GM18502 (cell line): ENCODE measurements around the gene HGF.

Experiments
- ATAC-seq: cut with Tn5 transposase; IDR thresholded peaks from one replicate; pipeline ENCODE4 v1.9.1; 2021; ENCODE audit warnings: mild to moderate bottlenecking; ENCODE audit not compliant: unreplicated experiment, poor library complexity

The HGF gene

GRCh38 chr7:81688622-81689411 lies 81.0 kb downstream of the HGF start:
- ATAC-seq = no peak

DNA sequence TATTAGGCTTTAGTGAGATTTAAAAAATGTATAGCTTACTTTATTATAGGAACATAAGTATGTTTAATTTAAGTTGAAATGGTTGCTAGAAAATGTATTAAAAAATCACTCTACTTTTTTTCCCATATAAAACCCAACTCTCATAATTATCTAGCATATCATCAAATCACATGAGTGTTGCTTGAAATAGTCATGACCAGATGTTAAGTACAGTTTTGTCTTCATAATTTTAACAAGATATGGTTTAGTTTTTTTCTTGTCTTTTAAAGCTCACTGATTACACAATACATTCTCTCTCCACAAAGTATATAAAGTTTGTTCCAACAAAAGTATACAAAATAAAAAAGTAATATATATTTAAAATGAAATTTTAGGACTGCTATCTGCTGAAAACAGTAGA lies 82.8 kb downstream of the HGF start:
- no peak for ATAC-seq

GRCh38 chr7:81685270-81685868 lies 84.5 kb downstream of the HGF start:
- no peak for ATAC-seq

- ATAC-seq = peak; percentile 93
These were observed 85.2 kb downstream of the HGF start for GRCh38 chr7:81684514-81685269.

DNA sequence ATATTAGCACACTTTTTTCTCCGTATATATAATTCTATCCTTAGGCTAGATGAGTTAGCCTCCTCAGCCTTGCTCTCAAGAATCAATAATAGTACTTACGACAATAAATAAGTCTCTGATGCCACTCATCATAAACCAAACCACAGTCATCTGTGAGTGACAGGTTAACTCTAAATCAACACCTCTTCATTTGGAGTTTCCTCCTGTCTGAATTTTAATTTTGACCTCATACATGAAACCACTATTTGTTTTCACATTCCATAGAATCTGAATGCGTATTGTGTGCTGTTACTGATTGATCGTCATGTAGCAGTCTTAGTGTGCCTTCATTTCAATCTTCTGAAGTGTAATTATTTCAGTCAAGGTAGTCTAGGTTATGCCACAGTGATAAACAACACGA lies 85.8 kb downstream of the HGF start:
- no peak for ATAC-seq

DNA sequence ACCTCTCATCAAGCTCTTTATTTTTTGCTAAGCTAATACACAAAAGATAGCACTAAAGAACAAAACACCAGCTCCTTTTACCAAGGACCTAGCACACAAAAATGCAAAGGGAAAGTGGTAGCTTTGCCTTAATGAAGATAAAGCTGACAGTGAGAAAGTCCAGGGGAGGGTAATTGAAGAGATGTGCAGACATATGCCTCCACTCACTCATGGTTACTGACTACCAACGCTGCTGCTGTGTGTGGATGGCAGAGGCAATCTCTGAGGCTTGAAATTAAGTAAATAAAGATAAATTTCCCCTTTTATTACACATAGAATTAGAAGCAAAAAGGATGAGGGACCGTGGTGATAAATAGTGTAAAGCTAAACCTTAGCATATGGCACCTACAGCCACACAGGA lies 87.0 kb downstream of the HGF start:
- ATAC-seq = no peak

- ATAC-seq = peak; percentile 38
These were observed 89.7 kb downstream of the HGF start for GRCh38 chr7:81680120-81680519.

GRCh38 chr7:81676813-81677212 lies 93.0 kb downstream of the HGF start:
- ATAC-seq = no peak

GRCh38 chr7:81676105-81676811 lies 93.6 kb downstream of the HGF start:
- ATAC-seq = no peak

DNA sequence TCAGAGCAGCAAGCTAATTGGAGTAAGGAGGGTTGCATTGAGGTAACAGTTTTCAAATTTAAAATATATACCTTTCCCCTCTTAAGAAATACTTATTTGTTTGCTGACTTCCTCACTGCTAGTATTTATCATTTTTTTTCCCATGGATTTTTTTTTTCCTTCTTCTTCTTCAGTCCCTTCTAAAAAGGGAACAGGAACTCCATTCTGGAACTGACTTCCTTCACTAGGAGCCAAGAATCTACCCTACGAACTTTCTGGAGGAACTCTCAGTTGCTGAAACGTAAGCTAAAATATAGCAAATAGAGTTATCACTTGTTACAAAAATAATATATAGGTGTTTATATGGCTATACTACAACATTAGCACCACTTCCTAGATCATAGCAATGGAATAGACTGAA lies 95.4 kb downstream of the HGF start:
- no peak for ATAC-seq

- ATAC-seq = no peak
These were observed 97.0 kb downstream of the HGF start for GRCh38 chr7:81672872-81673271.

DNA sequence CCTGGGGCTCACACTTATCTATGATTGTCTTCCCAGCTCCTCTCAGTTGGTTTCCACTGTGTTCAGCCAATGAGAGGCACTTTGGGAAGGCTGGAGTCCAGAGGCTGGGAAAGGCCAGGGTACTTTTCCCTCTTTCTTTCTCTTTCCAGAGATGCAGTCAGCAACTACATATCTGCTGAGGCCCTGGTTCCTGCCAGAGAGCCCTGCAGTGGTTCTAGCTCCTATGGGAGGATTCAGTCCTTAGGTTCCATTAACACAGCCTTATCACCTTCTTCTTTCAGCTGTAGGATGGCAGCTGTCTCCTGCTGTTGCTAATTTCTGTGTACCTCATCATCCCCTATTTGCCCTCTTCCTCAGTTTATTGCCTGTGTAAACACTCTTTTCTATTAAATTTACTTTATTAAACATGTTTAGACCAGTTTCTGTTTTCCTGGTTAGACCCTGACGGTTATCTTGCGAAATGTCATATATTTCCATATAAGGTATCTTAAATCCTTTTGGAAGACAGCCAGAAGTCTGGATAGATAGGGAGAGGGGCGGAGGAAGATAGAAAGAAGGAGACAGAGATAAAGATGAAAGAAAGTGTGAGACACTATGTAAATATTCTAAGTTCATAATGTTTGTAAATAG lies 100.3 kb downstream of the HGF start:
- ATAC-seq = no peak

- ATAC-seq = no peak
These were observed 103.6 kb downstream of the HGF start for GRCh38 chr7:81666209-81666608.

DNA sequence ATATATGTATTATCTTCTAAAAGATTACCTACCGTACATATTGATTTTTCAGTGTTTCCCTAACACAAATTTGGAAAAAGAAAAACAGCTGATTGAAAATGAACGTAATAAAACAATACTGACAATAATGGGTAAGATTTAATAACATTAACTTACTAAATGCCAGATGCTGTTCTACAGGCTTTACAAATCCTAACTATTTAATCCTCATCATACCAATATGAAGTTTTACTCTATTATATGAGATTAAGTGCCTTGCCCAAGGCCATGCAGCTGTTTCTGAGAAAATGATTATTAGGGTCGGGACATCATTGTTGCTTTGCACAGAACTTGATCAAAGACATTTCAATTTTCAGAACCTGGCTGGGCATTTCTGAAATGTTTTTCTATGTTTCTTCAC lies 104.6 kb downstream of the HGF start:
- no peak for ATAC-seq

DNA sequence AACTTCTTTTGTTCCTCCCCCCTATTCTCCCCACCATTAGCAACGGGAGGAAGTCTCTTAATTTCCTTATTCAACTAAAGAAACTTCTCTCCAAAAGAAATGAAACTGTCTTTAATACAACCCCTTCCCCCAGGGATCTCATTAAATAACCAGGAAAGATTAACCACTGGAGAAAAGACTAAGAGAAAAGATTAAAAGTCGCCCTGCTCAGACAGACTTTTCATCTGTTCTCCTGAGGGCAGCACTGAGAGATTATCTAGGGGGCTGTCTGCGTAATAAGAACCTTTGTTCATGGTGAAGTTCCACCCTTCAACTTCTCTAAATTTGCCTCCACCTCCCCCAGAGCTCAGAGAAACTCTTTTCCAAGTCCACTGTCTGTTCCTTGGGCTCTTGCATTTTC lies 105.5 kb downstream of the HGF start:
- no peak for ATAC-seq

DNA sequence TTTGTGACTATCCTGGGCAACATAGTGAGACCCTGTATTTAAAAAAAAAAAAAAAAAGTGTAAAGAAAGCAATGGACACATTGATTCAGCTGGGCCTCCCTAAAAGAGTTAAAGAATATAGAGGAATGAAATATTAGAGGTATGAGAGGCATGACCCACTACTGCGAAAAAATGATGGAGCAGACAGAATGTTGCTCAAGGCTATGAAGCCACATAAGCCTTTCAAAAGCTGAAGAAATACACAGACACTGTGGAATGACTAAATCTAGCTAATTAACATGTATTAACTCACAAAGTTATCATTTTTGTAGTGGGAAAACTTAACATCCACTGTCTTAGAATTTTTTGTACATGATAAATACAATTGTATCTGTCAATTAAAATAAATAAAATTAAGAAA lies 107.3 kb downstream of the HGF start:
- no peak for ATAC-seq

DNA sequence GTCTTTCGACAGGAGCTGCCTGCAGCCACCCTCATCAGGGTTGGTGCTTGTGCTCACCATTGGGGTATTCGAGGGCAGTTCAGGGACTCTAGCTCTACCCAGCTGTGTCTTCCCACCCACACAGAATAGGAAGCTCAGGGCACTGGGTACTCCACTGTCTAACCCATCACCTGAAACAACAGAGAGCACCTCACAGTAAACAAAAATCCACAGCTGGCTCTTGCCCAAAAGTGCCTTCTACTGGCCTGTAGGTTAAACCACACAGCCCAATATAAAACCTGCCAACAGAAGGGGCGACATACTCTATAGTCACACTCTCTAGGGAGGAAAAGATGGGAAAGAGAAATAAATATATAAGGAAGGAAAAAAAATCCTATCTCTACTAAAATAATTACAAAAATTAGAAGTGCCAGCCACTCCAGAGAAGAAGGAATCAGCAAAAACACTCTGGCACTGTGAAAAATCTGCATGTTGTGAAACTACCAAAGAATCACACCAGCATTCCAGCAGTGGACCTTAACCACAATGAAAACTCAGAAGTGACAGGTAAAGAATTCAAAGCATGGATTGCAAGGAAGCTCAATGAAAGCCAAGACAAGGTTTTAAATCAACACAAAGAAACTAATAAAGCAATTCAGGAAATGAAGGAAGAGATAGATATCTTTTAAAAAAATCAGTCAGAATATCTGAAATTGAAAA lies 110.0 kb downstream of the HGF start:
- no peak for ATAC-seq

GRCh38 chr7:81657551-81657950 lies 112.3 kb downstream of the HGF start:
- ATAC-seq = no peak

DNA sequence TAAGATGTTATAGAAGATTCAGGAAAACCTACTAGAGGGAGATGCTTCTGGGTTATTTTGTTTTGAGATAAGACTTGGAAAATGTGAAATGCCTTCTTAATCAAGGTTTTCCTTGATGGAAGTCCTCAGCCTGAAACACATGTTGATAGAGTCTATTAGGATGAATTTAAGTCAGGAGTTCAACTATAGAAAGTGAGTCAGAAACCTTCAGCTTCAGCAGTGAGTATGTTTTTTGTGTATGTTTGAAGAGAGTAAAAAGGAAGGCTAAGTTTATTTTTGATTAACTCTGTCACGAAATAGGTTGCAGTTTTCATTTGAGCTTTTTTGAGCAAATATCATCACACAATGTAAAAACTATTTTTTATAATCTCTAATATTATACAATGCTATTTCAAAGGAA lies 114.6 kb downstream of the HGF start:
- no peak for ATAC-seq

DNA sequence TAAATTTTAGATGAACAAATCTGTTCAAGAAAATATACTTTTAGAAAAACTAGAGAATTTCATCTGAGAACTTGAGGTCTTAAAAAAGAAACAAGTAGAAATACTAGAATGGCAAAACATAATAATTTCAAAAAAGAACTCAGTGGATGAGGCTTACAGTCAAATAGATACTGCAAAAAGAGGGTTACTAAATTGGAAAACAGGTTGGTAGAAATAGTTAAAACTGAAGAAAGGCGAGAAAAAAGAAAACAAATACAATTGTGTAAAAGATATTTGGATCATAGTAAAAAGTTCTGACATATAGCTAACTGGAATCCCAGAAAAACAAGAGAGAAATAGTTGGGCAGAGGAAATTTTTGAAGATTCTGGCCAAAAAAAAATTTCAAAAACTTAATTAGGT lies 117.6 kb downstream of the HGF start:
- no peak for ATAC-seq
